ENCODE measurements around the gene FMN1.

DNA sequence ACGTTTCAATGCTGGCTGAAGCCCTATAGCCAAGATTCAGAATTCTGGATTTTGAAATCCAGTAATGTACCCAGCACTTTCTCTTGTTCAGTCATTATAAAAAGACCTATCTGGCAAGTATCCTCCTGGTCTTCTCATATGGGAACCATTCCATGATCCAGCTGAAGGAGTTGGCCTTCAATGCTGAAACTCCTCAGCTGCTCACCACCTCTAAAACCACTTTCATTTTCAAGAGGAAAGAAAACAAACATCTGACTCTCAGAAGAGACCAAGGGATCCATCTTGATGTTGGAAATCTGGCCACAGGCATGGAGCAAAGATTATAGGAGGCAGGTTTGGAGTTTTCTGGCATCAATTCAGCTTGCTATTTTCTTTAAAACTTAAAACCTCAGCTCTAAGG is 235.4 kb downstream of the FMN1 start:
- TF ChIP-seq FOXK2 (IDR thresholded peaks at IDR 0.05) (no peak), SP1 (IDR thresholded peaks at IDR 0.05) (no peak), ARNT (IDR thresholded peaks at IDR 0.05) (no peak), SUZ12 (IDR thresholded peaks at IDR 0.05) (no peak), ELF4 (IDR thresholded peaks at IDR 0.05) (no peak), BHLHE40 (IDR thresholded peaks at IDR 0.05; ENCODE audit: borderline replicate concordance) (no peak), ZNF384 (IDR thresholded peaks at IDR 0.05) (no peak), PKNOX1 (IDR thresholded peaks at IDR 0.05) (no peak), L3MBTL2 (conservative IDR thresholded peaks at IDR 0.05) (no peak), CTBP1 (IDR thresholded peaks at IDR 0.05; ENCODE audit: borderline replicate concordance) (no peak)

Data from HEK293T (cell line).